GM12878 (cell line): ENCODE data around the gene MGAT3. TPM values are rescaled to one million over a fixed set of nuclear protein-coding genes. Genes with fewer than 3 reads are reported as not detected.

Experiments used
- ATAC-seq: fragments of 200-7000 bp; cut with Tn5 transposase; 3 replicates; pipeline ENCODE4 v1.9.1; 2020; ENCODE audit warnings: mild to moderate bottlenecking, moderate library complexity
- BruUV-seq: library from RNA; stranded (reverse); fragments of 400-500 nt; replicated peaks from 2 replicates; lab custom pipeline; 2021; lab: Mats Ljungman, UMichigan
- CTCF ChIA-PET: fragments of 300-600 bp; sonication (Branson Sonifier 250); formaldehyde crosslinking; extraction: SDS; loops from one replicate; lab custom pipeline; 2021; ENCODE audit warnings: inconsistent platforms; lab: Yijun Ruan, JAX
- POLR2A ChIA-PET: fragments of 350-600 bp; formaldehyde crosslinking; extraction: SDS; loops from one replicate; lab custom pipeline; 2021; ENCODE audit warnings: inconsistent platforms; lab: Charles Lee
- RAD21 ChIA-PET: fragments of 300-600 bp; sonication (Branson Sonifier 250); formaldehyde crosslinking; loops from one replicate; lab custom pipeline; 2023; ENCODE audit warnings: antibody characterized with exemption; ENCODE audit not compliant: unreplicated experiment; lab: Charles Lee
- SMC1A ChIA-PET: fragments of 300-600 bp; sonication (Branson Sonifier 250); formaldehyde crosslinking; loops from one replicate; lab custom pipeline; 2023; ENCODE audit not compliant: unreplicated experiment, uncharacterized antibody; lab: Charles Lee
- DNase-seq: peaks from one replicate; pipeline ENCODE4 v3.0.0-alpha.2; 2011; ENCODE audit warnings: low read depth, low spot score
- FAIRE-seq: peaks from 3 replicates; lab custom pipeline; 2011; peaks lifted over from hg19 to GRCh38; lab: Jason Lieb, UNC
- H2AFZ ChIP-seq: 2 replicates; pipeline ENCODE4 v1.6.0; 2011; ENCODE audit warnings: low read depth, low read length, control low read depth; ENCODE audit not compliant: control insufficient read depth
- H3K27ac ChIP-seq: 2 replicates; pipeline ENCODE4 v1.5.1; 2011; ENCODE audit warnings: control low read depth; ENCODE audit not compliant: control insufficient read depth, insufficient read depth
- H3K27me3 ChIP-seq, 2 experiments: replicated peaks in 1 of 2; 2 replicates each; pipeline versions ENCODE4 v1.6.0 to v1.6.1; 2011; ENCODE audit warnings: low read length in 1 of 2; ENCODE audit not compliant: control insufficient read depth in 2 of 2, insufficient read depth in 2 of 2
- H3K36me3 ChIP-seq, 2 experiments: 2 replicates each; pipeline ENCODE4 v1.5.1; 2011; ENCODE audit warnings: low read length in 1 of 2; ENCODE audit not compliant: control insufficient read depth in 2 of 2, insufficient read depth in 2 of 2
- H3K4me1 ChIP-seq: 2 replicates; pipeline ENCODE4 v1.6.1; 2011; ENCODE audit warnings: mild to moderate bottlenecking, low read length, moderate library complexity, mixed read lengths; ENCODE audit not compliant: control insufficient read depth, insufficient read depth
- H3K4me2 ChIP-seq: 2 replicates; pipeline ENCODE4 v1.6.0; 2011; ENCODE audit warnings: control low read depth; ENCODE audit not compliant: control insufficient read depth, insufficient read depth
- H3K4me3 ChIP-seq: fragments of 200-600 bp; sonication (generic); 2 replicates; pipeline ENCODE4 v1.5.1; 2016
- H3K79me2 ChIP-seq: 2 replicates; pipeline ENCODE4 v1.6.0; 2011; ENCODE audit warnings: low read length; ENCODE audit not compliant: control insufficient read depth, insufficient read depth
- H3K9ac ChIP-seq: 2 replicates; pipeline ENCODE4 v1.8.0; 2011; ENCODE audit warnings: low read length, control low read depth, mixed read lengths; ENCODE audit not compliant: control insufficient read depth, insufficient read depth
- H3K9me3 ChIP-seq: replicated peaks from 3 replicates; pipeline ENCODE4 v1.5.1; 2011; ENCODE audit warnings: mild to moderate bottlenecking, low read length; ENCODE audit not compliant: control insufficient read depth, insufficient read depth
- H4K20me1 ChIP-seq: 2 replicates; pipeline ENCODE4 v1.6.0; 2011; ENCODE audit not compliant: control insufficient read depth, insufficient read depth
- BMI1 ChIP-seq: fragments of 450-650 bp; IDR thresholded peaks from 2 replicates; pipeline ENCODE4 v1.6.1; 2016; ENCODE audit warnings: mild to moderate bottlenecking, moderate library complexity, borderline replicate concordance
- GABPA ChIP-seq: IDR thresholded peaks from 2 replicates; pipeline ENCODE4 v1.6.1; 2014; ENCODE audit warnings: antibody characterized with exemption, low read depth, mild to moderate bottlenecking, inconsistent platforms
- HDAC2 ChIP-seq: fragments of 200-600 bp; sonication (generic); IDR thresholded peaks from 2 replicates; pipeline ENCODE4 v1.6.1; 2017
- IKZF2 ChIP-seq, 2 experiments: fragments of 450-650 bp; IDR thresholded peaks; 2 replicates each; pipeline ENCODE4 v1.6.1; 2017; ENCODE audit warnings: mild to moderate bottlenecking in 2 of 2, moderate library complexity in 2 of 2
- MEF2B ChIP-seq: fragments of 450-650 bp; IDR thresholded peaks from 2 replicates; pipeline ENCODE4 v1.6.1; 2018; ENCODE audit warnings: mild to moderate bottlenecking, moderate library complexity; ENCODE audit not compliant: partially characterized antibody, poor library complexity, severe bottlenecking
- PAX5 ChIP-seq: IDR thresholded peaks from 2 replicates; pipeline ENCODE4 v1.6.1; 2011; ENCODE audit warnings: low read depth, low read length, borderline replicate concordance
- RAD21 ChIP-seq: IDR thresholded peaks from 2 replicates; pipeline ENCODE4 v1.6.1; 2011; ENCODE audit warnings: mild to moderate bottlenecking, low read depth, low read length, moderate library complexity; ENCODE audit not compliant: insufficient read depth
- RB1 ChIP-seq: fragments of 450-650 bp; formaldehyde crosslinking; IDR thresholded peaks from 2 replicates; pipeline ENCODE4 v1.6.1; 2017; ENCODE audit warnings: mild to moderate bottlenecking, borderline replicate concordance
- RCOR1 ChIP-seq: conservative IDR thresholded peaks from 2 replicates; pipeline ENCODE4 v1.6.1; 2012; ENCODE audit warnings: low read depth, low read length, improper control_type of control experiment
- WGBS: methylation state at CpG from one replicate; pipeline ENCODE4 v1.1.6; 2016; ENCODE audit warnings: low lambda C conversion rate; ENCODE audit not compliant: insufficient replicate concordance, insufficient coverage; ENCODE audit errors: missing lambda C conversion rate; 5-methylcytosine and 5-hydroxymethylcytosine counted together
- in situ Hi-C: fragments of 300-500 bp; cut with MboI; formaldehyde crosslinking; loops from 9 replicates; pipeline ENCODE4 v1.14.3; 2018; ENCODE audit warnings: mixed read lengths
- intact Hi-C: fragments of 100-400 bp; cut with micrococcal nuclease; formaldehyde crosslinking; loops from one replicate; pipeline ENCODE4 v1.14.2; 2022; ENCODE audit not compliant: unreplicated experiment
- polyA plus RNA-seq, 11 experiments: library from polyadenylated mRNA; depleted of rRNA in 4 of 11; unstranded in 6 of 11; stranded (reverse) in 5 of 11; fragments of >200 nt; fragmentation: Nextera tagmentation in 4 of 11; fragmentation: Illumina TruSeq in 1 of 11; extraction: Ambion mirVana in 4 of 11; extraction: Trizol in 1 of 11; gene quantifications; 1 replicate in 1 of 11; 2 replicates in 10 of 11; pipeline versions ENCODE4 v1.2.1 to v1.2.3, GENCODE V29; 2011 to 2016; ENCODE audit warnings: inconsistent platforms in 2 of 11, missing spikeins in 2 of 11, low read depth in 1 of 11
- total RNA-seq, 4 experiments: library from RNA; depleted of rRNA in 3 of 4; stranded (reverse); fragments of >200 nt in 3 of 4; fragmentation: Illumina TruSeq in 1 of 4; extraction: Trizol in 1 of 4; gene quantifications; 2 replicates each; pipeline versions ENCODE4 v1.2.1 to v1.2.3, GENCODE V29; 2013 to 2021
- TF ChIP-seq, protein P1 (sequence below): fragments of 450-650 bp; conservative IDR thresholded peaks from 2 replicates; pipeline ENCODE4 v1.6.1; 2017; ENCODE audit warnings: mild to moderate bottlenecking, moderate library complexity
- TF ChIP-seq, protein P2 (sequence below): fragments of 450-650 bp; IDR thresholded peaks from 2 replicates; pipeline ENCODE4 v1.6.1; 2014; ENCODE audit warnings: mild to moderate bottlenecking
- TF ChIP-seq, protein P3 (sequence below), 3 experiments: IDR thresholded peaks in 2 of 3; conservative IDR thresholded peaks in 1 of 3; 2 replicates each; pipeline ENCODE4 v1.5.1; 2011; ENCODE audit warnings: low read depth in 3 of 3, low read length in 3 of 3, mild to moderate bottlenecking in 3 of 3, control low read depth in 2 of 3, moderate library complexity in 2 of 3, inconsistent platforms in 1 of 3, mixed read lengths in 1 of 3; ENCODE audit not compliant: control insufficient read depth in 2 of 3, insufficient read depth in 1 of 3; ENCODE audit errors: extremely low read depth in 1 of 3
- TF ChIP-seq, protein P4 (sequence below): IDR thresholded peaks from 2 replicates; pipeline ENCODE4 v1.6.1; 2011; ENCODE audit warnings: borderline replicate concordance, low read depth, mild to moderate bottlenecking, moderate library complexity, mixed read lengths, low read length; ENCODE audit not compliant: insufficient read depth; ENCODE audit errors: extremely low read length

The MGAT3 gene
- total and polyA plus RNA-seq, 10 of the 15 experiments (the other 5 are each of a cell fraction or from before 2014, with no cell fraction given) = 0.32 to 40.2 (median 11.9) TPM

DNA sequence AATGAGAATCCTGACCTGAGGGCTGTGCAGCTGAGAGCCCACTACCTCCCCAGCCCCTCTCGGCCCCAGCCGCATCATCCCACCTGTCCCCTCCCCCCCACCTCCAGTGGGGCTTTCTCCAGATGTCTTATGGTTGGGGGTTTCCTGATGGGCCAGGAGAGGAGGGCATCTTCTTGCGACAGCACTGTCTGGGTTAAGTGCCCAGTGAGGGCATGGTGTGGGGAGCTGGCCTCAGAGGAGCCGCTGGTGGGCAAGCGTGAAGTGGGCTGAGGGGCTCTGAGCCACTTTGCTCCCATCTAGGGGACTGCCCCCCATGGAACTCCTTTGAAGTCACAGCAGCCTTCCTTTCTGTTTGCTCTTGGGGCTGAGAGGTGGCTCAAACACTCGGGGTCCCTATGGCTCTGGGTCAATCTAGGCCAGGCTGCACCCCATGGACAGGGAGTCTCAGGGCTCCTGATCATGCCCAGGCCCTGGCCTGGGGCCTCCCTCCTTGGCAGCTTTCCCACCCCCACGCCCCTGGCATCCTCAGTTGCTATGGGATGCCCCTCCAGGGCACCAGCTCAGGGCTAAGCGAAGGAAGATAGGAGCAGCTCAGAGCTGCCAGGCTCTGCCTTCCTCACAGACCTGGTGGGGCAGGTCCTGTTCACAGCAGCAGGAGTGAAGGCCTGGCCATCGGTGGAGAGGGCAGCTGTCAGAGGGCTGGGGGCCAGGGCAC, 34.3 kb downstream of the MGAT3 start:
- H2AFZ ChIP-seq = no peak overlapping the region
- 73% methylated on average over 8 of the region's 9 CpGs for WGBS
- FAIRE-seq = no peak
- no peaks in the 10 kb centered on the region for H4K20me1 ChIP-seq
- H3K9me3 ChIP-seq = no peaks in the 10 kb centered on the region
- H3K4me3 ChIP-seq = no peak overlapping the region
- BruUV-seq = no TSS peak
- H3K4me2 ChIP-seq = no peak overlapping the region
- ChIA-PET POLR2A (interaction anchor here (0.6 kb wide), 1 partner anchor 16 kb away, joined by 3 read pairs; no protein-coding TSS in a partner anchor), SMC1A (interaction anchor here (1.0 to 2.2 kb wide), 3 partner anchors 38 to 92 kb away, joined by 3 to 9 read pairs (median 5); partner anchors contain the start of gene TAB1), CTCF (interaction anchor here (1.5 to 15.7 kb wide), 6 partner anchors 16 to 174 kb away, joined by 3 to 372 read pairs (median 6); partner anchors contain the start of genes ATF4, RPS19BP1 and TAB1), RAD21 (interaction anchor here (1.9 kb wide), 1 partner anchor 38 kb away, joined by 8 read pairs; no protein-coding TSS in a partner anchor)
- no peak overlapping the region for H3K27ac ChIP-seq
- in situ Hi-C loops (loop anchor here (5.0 kb wide), 1 partner anchor 551 kb away; no protein-coding TSS in a partner anchor), intact Hi-C loops (loop anchor here (5.0 kb wide), 1 partner anchor 546 kb away; no protein-coding TSS in a partner anchor)
- ATAC-seq = no peak
- H3K27me3 ChIP-seq = no peaks in the 10 kb centered on the region
- H3K36me3 ChIP-seq = peaks cover 3 to 25% of the 10 kb centered on the region in 2 experiments
- DNase-seq = no peak
- no peak overlapping the region for H3K9ac ChIP-seq
- H3K79me2 ChIP-seq = peaks cover 2% of the 10 kb centered on the region; the same call in 1 of the 2 replicates
- H3K4me1 ChIP-seq = peaks cover 7% of the 10 kb centered on the region; the same call in 1 of the 2 replicates
- TF ChIP-seq BMI1 = no peak
- TF ChIP-seq PAX5 = no peak
- TF ChIP-seq RCOR1 = no peak
- TF ChIP-seq, protein P1, sequence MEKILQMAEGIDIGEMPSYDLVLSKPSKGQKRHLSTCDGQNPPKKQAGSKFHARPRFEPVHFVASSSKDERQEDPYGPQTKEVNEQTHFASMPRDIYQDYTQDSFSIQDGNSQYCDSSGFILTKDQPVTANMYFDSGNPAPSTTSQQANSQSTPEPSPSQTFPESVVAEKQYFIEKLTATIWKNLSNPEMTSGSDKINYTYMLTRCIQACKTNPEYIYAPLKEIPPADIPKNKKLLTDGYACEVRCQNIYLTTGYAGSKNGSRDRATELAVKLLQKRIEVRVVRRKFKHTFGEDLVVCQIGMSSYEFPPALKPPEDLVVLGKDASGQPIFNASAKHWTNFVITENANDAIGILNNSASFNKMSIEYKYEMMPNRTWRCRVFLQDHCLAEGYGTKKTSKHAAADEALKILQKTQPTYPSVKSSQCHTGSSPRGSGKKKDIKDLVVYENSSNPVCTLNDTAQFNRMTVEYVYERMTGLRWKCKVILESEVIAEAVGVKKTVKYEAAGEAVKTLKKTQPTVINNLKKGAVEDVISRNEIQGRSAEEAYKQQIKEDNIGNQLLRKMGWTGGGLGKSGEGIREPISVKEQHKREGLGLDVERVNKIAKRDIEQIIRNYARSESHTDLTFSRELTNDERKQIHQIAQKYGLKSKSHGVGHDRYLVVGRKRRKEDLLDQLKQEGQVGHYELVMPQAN = no peak
- no peak for TF ChIP-seq RB1
- TF ChIP-seq, protein P2, sequence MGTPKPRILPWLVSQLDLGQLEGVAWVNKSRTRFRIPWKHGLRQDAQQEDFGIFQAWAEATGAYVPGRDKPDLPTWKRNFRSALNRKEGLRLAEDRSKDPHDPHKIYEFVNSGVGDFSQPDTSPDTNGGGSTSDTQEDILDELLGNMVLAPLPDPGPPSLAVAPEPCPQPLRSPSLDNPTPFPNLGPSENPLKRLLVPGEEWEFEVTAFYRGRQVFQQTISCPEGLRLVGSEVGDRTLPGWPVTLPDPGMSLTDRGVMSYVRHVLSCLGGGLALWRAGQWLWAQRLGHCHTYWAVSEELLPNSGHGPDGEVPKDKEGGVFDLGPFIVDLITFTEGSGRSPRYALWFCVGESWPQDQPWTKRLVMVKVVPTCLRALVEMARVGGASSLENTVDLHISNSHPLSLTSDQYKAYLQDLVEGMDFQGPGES = no peak
- TF ChIP-seq IKZF2 (IDR thresholded peaks at IDR 0.05) = no peak
- TF ChIP-seq, protein P3, sequence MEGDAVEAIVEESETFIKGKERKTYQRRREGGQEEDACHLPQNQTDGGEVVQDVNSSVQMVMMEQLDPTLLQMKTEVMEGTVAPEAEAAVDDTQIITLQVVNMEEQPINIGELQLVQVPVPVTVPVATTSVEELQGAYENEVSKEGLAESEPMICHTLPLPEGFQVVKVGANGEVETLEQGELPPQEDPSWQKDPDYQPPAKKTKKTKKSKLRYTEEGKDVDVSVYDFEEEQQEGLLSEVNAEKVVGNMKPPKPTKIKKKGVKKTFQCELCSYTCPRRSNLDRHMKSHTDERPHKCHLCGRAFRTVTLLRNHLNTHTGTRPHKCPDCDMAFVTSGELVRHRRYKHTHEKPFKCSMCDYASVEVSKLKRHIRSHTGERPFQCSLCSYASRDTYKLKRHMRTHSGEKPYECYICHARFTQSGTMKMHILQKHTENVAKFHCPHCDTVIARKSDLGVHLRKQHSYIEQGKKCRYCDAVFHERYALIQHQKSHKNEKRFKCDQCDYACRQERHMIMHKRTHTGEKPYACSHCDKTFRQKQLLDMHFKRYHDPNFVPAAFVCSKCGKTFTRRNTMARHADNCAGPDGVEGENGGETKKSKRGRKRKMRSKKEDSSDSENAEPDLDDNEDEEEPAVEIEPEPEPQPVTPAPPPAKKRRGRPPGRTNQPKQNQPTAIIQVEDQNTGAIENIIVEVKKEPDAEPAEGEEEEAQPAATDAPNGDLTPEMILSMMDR (IDR thresholded peaks at IDR 0.05 in 2 of 3, conservative IDR thresholded peaks at IDR 0.05 in 1 of 3; ENCODE audit: control insufficient read depth in 2 of 3, extremely low read depth in 1 of 3, insufficient read depth in 1 of 3, low read depth in 3 of 3, low read length in 3 of 3) = no peak
- TF ChIP-seq GABPA = no peak
- TF ChIP-seq MEF2B = no peak
- no peak for TF ChIP-seq RAD21
- TF ChIP-seq, protein P4, sequence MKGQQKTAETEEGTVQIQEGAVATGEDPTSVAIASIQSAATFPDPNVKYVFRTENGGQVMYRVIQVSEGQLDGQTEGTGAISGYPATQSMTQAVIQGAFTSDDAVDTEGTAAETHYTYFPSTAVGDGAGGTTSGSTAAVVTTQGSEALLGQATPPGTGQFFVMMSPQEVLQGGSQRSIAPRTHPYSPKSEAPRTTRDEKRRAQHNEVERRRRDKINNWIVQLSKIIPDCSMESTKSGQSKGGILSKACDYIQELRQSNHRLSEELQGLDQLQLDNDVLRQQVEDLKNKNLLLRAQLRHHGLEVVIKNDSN = no peak
- no peak for TF ChIP-seq HDAC2
